Esophagus (tissue), 2 donors: ENCODE results near the gene ANKRD50. TPM values are rescaled to one million over a fixed set of nuclear protein-coding genes. Genes with fewer than 3 reads are reported as not detected.

Experiments
- H3K27ac ChIP-seq, 2 donors: one replicate each; pipeline ENCODE4 v1.5.1; 2013; ENCODE audit warnings: low read depth in 2 of 2, mild to moderate bottlenecking in 2 of 2, inconsistent platforms in 1 of 2, low read length in 1 of 2, moderate library complexity in 1 of 2
- H3K27me3 ChIP-seq, 2 donors: one replicate each; pipeline ENCODE4 v1.6.1; 2013; ENCODE audit warnings: low read length in 2 of 2, control low read depth in 1 of 2, mild to moderate bottlenecking in 1 of 2; ENCODE audit not compliant: insufficient read depth in 2 of 2, control insufficient read depth in 1 of 2
- H3K36me3 ChIP-seq, 2 donors: one replicate each; pipeline ENCODE4 v1.6.1; 2013; ENCODE audit warnings: low read length in 1 of 2; ENCODE audit not compliant: control insufficient read depth in 2 of 2, insufficient read depth in 2 of 2
- H3K4me1 ChIP-seq, 2 donors: one replicate each; pipeline ENCODE4 v1.6.1; 2013; ENCODE audit warnings: low read length in 1 of 2; ENCODE audit not compliant: control insufficient read depth in 2 of 2, insufficient read depth in 2 of 2
- H3K4me3 ChIP-seq, 2 donors: one replicate each; pipeline ENCODE4 v1.5.1; 2013; ENCODE audit warnings: low read length in 2 of 2, mild to moderate bottlenecking in 2 of 2, low read depth in 1 of 2, moderate library complexity in 1 of 2
- H3K9me3 ChIP-seq, 2 donors: one replicate each; pipeline ENCODE4 v1.6.1; 2013; ENCODE audit warnings: mild to moderate bottlenecking in 2 of 2, low read depth in 1 of 2, low read length in 1 of 2, moderate library complexity in 1 of 2; ENCODE audit not compliant: control insufficient read depth in 2 of 2, insufficient read depth in 1 of 2
- WGBS, 2 donors: extraction: QIAGEN DNeasy Blood & Tissue Kit; methylation state at CpG; one replicate each; pipeline ENCODE4 v1.1.7; 2013; 5-methylcytosine and 5-hydroxymethylcytosine counted together
- polyA plus RNA-seq, 2 donors: library from polyadenylated mRNA; stranded (reverse); fragments of 200-250 nt; gene quantifications; one replicate each; pipeline ENCODE4 v1.2.3, GENCODE V29; 2013
- donor health status: healthy with polysubstance abuse.
- donor health status: Bipolar disorder and iron deficiency.

The ANKRD50 gene
- polyA plus RNA-seq, 2 donors: 2.0 to 3.3 TPM

DNA sequence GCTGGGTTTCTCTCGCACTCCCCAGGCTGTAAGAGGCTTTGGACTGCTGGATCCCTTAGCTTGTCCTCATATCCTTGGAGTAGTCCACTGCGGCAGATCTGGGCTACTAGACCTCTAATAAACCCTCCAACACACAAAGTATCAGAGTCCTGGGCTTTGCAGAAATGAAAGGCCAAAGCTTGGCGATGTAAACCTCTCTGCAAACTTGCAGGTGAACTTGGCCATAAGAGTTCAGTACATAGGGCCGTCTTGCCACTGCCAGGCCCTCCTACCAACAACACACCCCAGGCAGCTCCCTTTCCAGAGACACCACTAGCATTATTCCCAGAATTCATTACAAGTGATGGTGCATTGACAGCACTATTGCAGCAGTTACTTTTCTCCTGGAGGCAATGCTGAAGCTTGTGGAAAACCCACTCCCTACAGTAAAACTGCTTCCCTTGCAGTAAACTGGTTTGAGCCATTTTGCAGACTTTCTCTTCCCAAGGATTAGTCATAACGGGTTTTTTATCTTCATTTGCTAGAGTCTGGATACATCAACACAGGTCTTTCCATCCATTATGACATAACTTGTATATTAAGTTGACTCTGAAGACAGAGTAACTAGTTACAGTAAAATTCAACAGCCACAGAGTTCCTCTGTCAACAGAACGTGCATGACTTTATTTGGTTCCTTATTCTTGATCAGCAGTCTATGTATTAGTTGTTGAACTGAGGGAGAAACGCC lies 2.4 kb downstream of the ANKRD50 start:
- Histone ChIP-seq H3K9me3 (no peaks in the 10 kb centered on the region), H3K4me1 (peaks cover 0 to 4% of the 10 kb centered on the region in 2 donors), H3K36me3 (no peaks in the 10 kb centered on the region), H3K27me3 (no peaks in the 10 kb centered on the region), H3K4me3 (peak overlapping the region in 1 of 2 donors; percentile 99), H3K27ac (no peak overlapping the region)
- 44 to 55% methylated on average over 7 of the region's 7 CpGs for WGBS, 2 donors

DNA sequence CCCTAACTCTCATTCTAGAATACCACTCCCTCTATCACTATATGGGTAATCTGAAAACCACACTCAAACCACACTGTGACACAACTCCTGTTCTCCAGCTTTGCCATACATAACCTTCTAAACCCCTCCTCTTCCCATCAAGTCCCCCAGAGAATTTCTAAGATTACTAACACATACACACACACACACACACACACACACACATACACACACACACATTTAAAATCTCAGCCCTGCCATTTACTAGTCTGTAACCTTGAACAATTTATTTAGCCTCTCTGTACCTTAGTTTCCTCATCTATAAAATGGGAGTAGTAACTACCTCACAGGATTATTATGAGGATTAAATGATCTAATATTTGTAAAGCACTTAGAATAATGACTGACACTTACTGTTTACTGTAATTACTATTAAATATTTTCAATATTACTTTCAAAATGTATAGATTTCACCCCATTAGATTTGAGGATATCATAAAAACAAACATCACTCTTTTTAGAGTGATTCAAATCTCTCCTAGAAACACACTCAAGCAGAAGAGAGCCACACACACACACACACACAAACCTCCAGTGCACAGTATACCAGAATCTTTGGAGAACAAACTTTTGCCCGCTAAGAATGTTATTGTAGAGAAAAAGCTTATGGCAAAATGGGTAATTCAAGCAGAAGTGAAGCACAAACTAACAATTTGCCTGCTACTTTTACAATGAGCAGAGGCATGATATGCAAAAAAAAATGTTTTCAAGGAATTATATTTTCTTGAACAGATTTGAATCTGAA lies 3.8 kb downstream of the ANKRD50 start:
- no peak overlapping the region for H3K4me3 ChIP-seq
- no peak overlapping the region for H3K27ac ChIP-seq
- H3K36me3 ChIP-seq: no peaks in the 10 kb centered on the region
- H3K4me1 ChIP-seq: peaks cover 0 to 4% of the 10 kb centered on the region in 2 donors
- H3K27me3 ChIP-seq: no peaks in the 10 kb centered on the region
- no peaks in the 10 kb centered on the region for H3K9me3 ChIP-seq
- 81 to 89% methylated on average over 1 of the region's 1 CpG for WGBS, 2 donors

- Histone ChIP-seq H3K27ac (no peak overlapping the region), H3K9me3 (no peaks in the 10 kb centered on the region), H3K4me1 (peaks cover 0 to 4% of the 10 kb centered on the region in 2 donors), H3K36me3 (no peaks in the 10 kb centered on the region), H3K4me3 (no peak overlapping the region), H3K27me3 (no peaks in the 10 kb centered on the region)
- 65 to 81% methylated on average over 2 of the region's 2 CpGs for WGBS, 2 donors
Observed at GRCh38 chr4:124705393-124705792, 7.1 kb downstream of the ANKRD50 start.

- Histone ChIP-seq H3K4me3 (no peak overlapping the region), H3K27ac (no peak overlapping the region), H3K27me3 (no peaks in the 10 kb centered on the region), H3K9me3 (no peaks in the 10 kb centered on the region), H3K36me3 (no peaks in the 10 kb centered on the region), H3K4me1 (no peaks in the 10 kb centered on the region)
- WGBS, 2 donors: 64 to 79% methylated on average over 6 of the region's 6 CpGs
Observed at GRCh38 chr4:124703154-124703553, 9.4 kb downstream of the ANKRD50 start.

GRCh38 chr4:124697441-124697840 lies 15.1 kb downstream of the ANKRD50 start:
- H3K27me3 ChIP-seq: no peaks in the 10 kb centered on the region
- H3K4me3 ChIP-seq: no peak overlapping the region
- no peak overlapping the region for H3K27ac ChIP-seq
- 96 to 98% methylated on average over 2 of the region's 2 CpGs for WGBS, 2 donors
- no peaks in the 10 kb centered on the region for H3K36me3 ChIP-seq
- H3K4me1 ChIP-seq: no peaks in the 10 kb centered on the region
- no peaks in the 10 kb centered on the region for H3K9me3 ChIP-seq

DNA sequence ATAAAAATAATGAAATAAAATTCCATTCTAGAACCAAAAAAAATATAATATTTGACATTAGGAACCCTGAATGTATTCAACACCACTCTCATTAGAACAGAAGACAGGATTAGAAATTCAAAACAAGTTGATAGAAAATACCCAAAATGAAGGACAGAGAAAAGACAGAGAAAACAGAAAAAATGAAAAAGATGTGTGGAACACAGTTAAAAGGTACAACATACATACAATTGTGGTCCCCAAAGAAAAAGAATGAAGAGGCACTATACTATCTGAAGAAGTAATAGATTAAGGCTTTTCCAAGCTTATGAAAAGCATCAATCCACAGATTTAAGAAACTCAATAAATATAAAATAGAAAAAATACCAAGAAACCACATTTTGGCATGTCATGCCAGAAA lies 16.4 kb downstream of the ANKRD50 start:
- H3K9me3 ChIP-seq: no peaks in the 10 kb centered on the region
- H3K4me3 ChIP-seq: no peak overlapping the region
- H3K36me3 ChIP-seq: no peaks in the 10 kb centered on the region
- H3K27me3 ChIP-seq: no peaks in the 10 kb centered on the region
- no peaks in the 10 kb centered on the region for H3K4me1 ChIP-seq
- H3K27ac ChIP-seq: no peak overlapping the region

- H3K27ac ChIP-seq: no peak overlapping the region
- no peaks in the 10 kb centered on the region for H3K9me3 ChIP-seq
- WGBS, 2 donors: 86 to 87% methylated on average over 6 of the region's 6 CpGs
- no peaks in the 10 kb centered on the region for H3K36me3 ChIP-seq
- H3K4me3 ChIP-seq: no peak overlapping the region
- no peaks in the 10 kb centered on the region for H3K27me3 ChIP-seq
- no peaks in the 10 kb centered on the region for H3K4me1 ChIP-seq
Observed at GRCh38 chr4:124694946-124695598, 17.5 kb downstream of the ANKRD50 start.

DNA sequence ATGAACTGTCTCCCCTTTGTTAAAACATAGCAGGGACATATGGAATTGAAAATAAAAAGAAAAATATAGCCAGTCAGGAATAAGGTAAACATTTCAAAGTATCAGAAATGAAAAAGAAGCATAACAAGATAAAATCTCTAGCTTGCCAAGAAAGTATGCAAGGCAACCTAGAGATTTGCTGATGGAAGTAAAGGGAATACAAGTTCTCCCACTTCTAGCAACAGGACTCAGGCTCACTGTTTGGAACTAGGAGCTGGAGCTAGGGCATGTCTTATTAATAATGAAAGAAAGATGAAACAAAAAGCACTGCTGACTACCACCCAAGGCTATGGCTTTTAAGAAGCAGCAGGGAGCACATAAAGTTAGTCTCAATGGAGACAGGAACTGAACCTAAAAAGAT lies 18.2 kb downstream of the ANKRD50 start:
- H3K4me3 ChIP-seq: no peak overlapping the region
- no peak overlapping the region for H3K27ac ChIP-seq
- H3K9me3 ChIP-seq: no peaks in the 10 kb centered on the region
- H3K36me3 ChIP-seq: no peaks in the 10 kb centered on the region
- H3K4me1 ChIP-seq: no peaks in the 10 kb centered on the region
- no peaks in the 10 kb centered on the region for H3K27me3 ChIP-seq

GRCh38 chr4:124691801-124692200 lies 20.7 kb downstream of the ANKRD50 start:
- 58 to 74% methylated on average over 2 of the region's 2 CpGs for WGBS, 2 donors
- Histone ChIP-seq H3K4me3 (no peak overlapping the region), H3K9me3 (no peaks in the 10 kb centered on the region), H3K27me3 (no peaks in the 10 kb centered on the region), H3K27ac (no peak overlapping the region), H3K36me3 (no peaks in the 10 kb centered on the region), H3K4me1 (no peaks in the 10 kb centered on the region)
